Mesothelial cell of epicardium (in vitro differentiated cells): ENCODE data around the gene USH2A. TPM values are rescaled to one million over a fixed set of nuclear protein-coding genes. Genes with fewer than 3 reads are reported as not detected.

Experiments
- DNase-seq, 2 experiments: peaks; one replicate each; pipeline ENCODE4 v3.0.0; 2021; ENCODE audit warnings: low spot score in 2 of 2; ENCODE audit not compliant: unreplicated experiment in 2 of 2
- H3K27ac Mint-ChIP-seq: 2 replicates; pipeline ENCODE4 v1.8.0; 2021; ENCODE audit warnings: mixed read lengths
- H3K27me3 Mint-ChIP-seq: 2 replicates; pipeline ENCODE4 v1.8.0; 2021; ENCODE audit warnings: low read depth, mixed read lengths
- H3K36me3 Mint-ChIP-seq: 2 replicates; pipeline ENCODE4 v1.8.0; 2021; ENCODE audit warnings: mixed read lengths
- H3K4me1 Mint-ChIP-seq: 2 replicates; pipeline ENCODE4 v1.8.0; 2021; ENCODE audit warnings: mixed read lengths
- H3K4me3 Mint-ChIP-seq: 2 replicates; pipeline ENCODE4 v1.8.0; 2021; ENCODE audit warnings: mild to moderate bottlenecking, moderate library complexity, mixed read lengths
- H3K9me3 Mint-ChIP-seq: 2 replicates; pipeline ENCODE4 v1.8.0; 2021; ENCODE audit warnings: mixed read lengths
- total RNA-seq: library from RNA; stranded (reverse); gene quantifications from 3 replicates; pipeline ENCODE4 v1.2.1, GENCODE V29; 2021
- TF ChIP-seq, protein P1 (sequence below): fragments of 200-600 bp; sonication (generic); IDR thresholded peaks from one replicate; pipeline ENCODE4 v1.5.0; 2021; ENCODE audit warnings: antibody characterized with exemption; ENCODE audit not compliant: unreplicated experiment

The USH2A gene
- total RNA-seq, 1 donor from 2014 or later = 0.02 TPM

DNA sequence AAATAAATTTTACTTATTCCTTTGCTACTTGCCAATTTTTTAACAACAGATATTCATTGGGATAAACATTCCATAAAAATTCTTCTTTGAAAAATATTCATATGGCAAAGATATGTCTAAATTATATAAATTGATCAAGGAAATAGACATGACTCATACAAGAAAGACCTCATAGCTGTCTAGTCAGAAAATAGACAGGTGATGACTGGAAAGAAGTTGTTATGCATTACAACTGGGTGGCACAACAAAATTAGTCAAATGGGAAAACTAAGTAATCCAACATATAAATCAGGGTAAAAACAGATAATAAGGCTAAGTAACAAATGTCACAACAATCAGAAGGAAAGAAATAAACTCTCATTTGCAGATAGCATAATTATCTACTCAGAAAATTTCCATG is 92.0 kb downstream of the USH2A start:
- Mint-ChIP-seq H3K4me1 (no peaks in the 10 kb centered on the region), H3K4me3 (no peak overlapping the region), H3K9me3 (peaks cover 26% of the 10 kb centered on the region), H3K27ac (no peak overlapping the region), H3K27me3 (no peaks in the 10 kb centered on the region), H3K36me3 (peaks cover 3% of the 10 kb centered on the region)
- TF ChIP-seq, protein P1, sequence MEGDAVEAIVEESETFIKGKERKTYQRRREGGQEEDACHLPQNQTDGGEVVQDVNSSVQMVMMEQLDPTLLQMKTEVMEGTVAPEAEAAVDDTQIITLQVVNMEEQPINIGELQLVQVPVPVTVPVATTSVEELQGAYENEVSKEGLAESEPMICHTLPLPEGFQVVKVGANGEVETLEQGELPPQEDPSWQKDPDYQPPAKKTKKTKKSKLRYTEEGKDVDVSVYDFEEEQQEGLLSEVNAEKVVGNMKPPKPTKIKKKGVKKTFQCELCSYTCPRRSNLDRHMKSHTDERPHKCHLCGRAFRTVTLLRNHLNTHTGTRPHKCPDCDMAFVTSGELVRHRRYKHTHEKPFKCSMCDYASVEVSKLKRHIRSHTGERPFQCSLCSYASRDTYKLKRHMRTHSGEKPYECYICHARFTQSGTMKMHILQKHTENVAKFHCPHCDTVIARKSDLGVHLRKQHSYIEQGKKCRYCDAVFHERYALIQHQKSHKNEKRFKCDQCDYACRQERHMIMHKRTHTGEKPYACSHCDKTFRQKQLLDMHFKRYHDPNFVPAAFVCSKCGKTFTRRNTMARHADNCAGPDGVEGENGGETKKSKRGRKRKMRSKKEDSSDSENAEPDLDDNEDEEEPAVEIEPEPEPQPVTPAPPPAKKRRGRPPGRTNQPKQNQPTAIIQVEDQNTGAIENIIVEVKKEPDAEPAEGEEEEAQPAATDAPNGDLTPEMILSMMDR = no peak
- DNase-seq = no peak

GRCh38 chr1:216330262-216330661 is 93.0 kb downstream of the USH2A start:
- Mint-ChIP-seq H3K27ac (no peak overlapping the region), H3K36me3 (peaks cover 3% of the 10 kb centered on the region), H3K4me3 (no peak overlapping the region), H3K9me3 (peaks cover 19% of the 10 kb centered on the region), H3K27me3 (no peaks in the 10 kb centered on the region), H3K4me1 (no peaks in the 10 kb centered on the region)
- TF ChIP-seq, protein P1 = no peak
- DNase-seq = no peak

- Mint-ChIP-seq H3K36me3 (no peaks in the 10 kb centered on the region), H3K27ac (no peak overlapping the region), H3K4me3 (no peak overlapping the region), H3K4me1 (no peaks in the 10 kb centered on the region), H3K9me3 (peaks cover 3% of the 10 kb centered on the region), H3K27me3 (no peaks in the 10 kb centered on the region)
- no peak for DNase-seq
- TF ChIP-seq, protein P1 = no peak
These were observed 97.3 kb downstream of the USH2A start for GRCh38 chr1:216325946-216326345.

DNA sequence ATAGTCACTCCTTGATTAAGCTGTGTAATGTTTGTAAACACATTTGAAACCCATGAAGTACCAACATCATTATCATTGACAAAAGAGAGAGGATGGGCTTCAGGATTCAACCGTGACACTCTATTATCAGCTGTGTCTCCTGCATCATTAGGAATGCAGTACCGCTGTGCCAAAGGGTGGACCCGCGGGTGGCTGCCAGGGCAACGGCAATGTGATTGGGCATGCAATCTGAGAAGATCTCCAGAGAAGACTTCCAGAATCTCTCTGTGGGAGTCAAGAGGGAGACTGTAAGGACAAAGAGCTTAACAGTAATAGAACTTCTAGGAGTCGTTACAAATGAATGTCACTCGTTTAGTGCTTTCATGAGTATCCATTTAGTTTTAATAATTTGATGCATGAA is 97.9 kb downstream of the USH2A start:
- no peak for DNase-seq
- H3K27ac Mint-ChIP-seq = no peak overlapping the region
- H3K36me3 Mint-ChIP-seq = no peaks in the 10 kb centered on the region
- no peaks in the 10 kb centered on the region for H3K27me3 Mint-ChIP-seq
- peaks cover 3% of the 10 kb centered on the region for H3K9me3 Mint-ChIP-seq
- TF ChIP-seq, protein P1 = no peak
- no peaks in the 10 kb centered on the region for H3K4me1 Mint-ChIP-seq
- H3K4me3 Mint-ChIP-seq = no peak overlapping the region

DNA sequence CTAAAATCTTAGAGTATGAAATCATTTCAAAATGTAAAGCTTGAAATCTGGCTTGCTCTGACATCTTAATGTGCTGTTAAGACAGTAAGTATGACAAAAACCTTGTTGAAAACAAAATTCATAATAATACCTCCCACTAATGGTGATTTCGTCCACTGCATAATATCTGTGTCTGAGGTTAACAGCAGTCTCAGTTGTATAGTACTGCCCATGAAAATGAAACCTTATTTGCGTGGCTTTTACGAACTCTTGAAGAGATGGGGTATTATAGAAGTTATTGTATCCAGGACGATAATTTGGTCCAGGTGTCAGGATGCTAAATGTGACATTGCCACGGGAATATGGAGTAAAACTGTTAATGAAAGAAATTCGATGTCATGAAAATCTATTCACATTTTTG is 99.9 kb downstream of the USH2A start:
- H3K4me1 Mint-ChIP-seq = no peaks in the 10 kb centered on the region
- H3K27me3 Mint-ChIP-seq = no peaks in the 10 kb centered on the region
- no peak overlapping the region for H3K4me3 Mint-ChIP-seq
- DNase-seq = no peak
- H3K36me3 Mint-ChIP-seq = no peaks in the 10 kb centered on the region
- TF ChIP-seq, protein P1 = no peak
- H3K27ac Mint-ChIP-seq = no peak overlapping the region
- peaks cover 7% of the 10 kb centered on the region for H3K9me3 Mint-ChIP-seq
